HEK293 (cell line): ENCODE data around the gene LPP.

ENCODE experiments used
- CTCF ChIA-PET: fragments of 350-600 bp; formaldehyde crosslinking; extraction: SDS; loops from one replicate; lab custom pipeline; 2021; ENCODE audit warnings: antibody characterized with exemption; lab: Yijun Ruan, JAX
- POLR2A ChIA-PET: fragments of 300-600 bp; formaldehyde crosslinking; extraction: SDS; loops from one replicate; lab custom pipeline; 2020; ENCODE audit warnings: antibody characterized with exemption, inconsistent platforms; lab: Yijun Ruan, JAX
- H3K27ac ChIP-seq: fragments of 200-500 bp; sonication (Bioruptor generic); 2 replicates; pipeline ENCODE4 v1.5.1; 2014; ENCODE audit warnings: low read depth, low read length, control low read depth, inconsistent platforms; ENCODE audit errors: extremely low read depth
- H3K36me3 ChIP-seq, 2 experiments: fragments of 200-500 bp in 1 of 2; sonication (Bioruptor generic) in 1 of 2; 1 replicate in 1 of 2; 2 replicates in 1 of 2; pipeline ENCODE4 v1.5.1; 2014 to 2017; ENCODE audit warnings: inconsistent platforms in 2 of 2, low read length in 2 of 2; ENCODE audit not compliant: control insufficient read depth in 2 of 2, insufficient read depth in 1 of 2
- H3K4me1 ChIP-seq: fragments of 200-500 bp; sonication (Bioruptor generic); 2 replicates; pipeline ENCODE4 v1.5.1; 2014; ENCODE audit warnings: mild to moderate bottlenecking, low read length, inconsistent platforms; ENCODE audit not compliant: control insufficient read depth, insufficient read depth
- H3K4me3 ChIP-seq: 2 replicates; pipeline ENCODE4 v1.5.1; 2011; ENCODE audit warnings: low read depth, mild to moderate bottlenecking, control low read depth, low read length, moderate library complexity
- H3K9me3 ChIP-seq: fragments of 200-500 bp; sonication (Bioruptor generic); 2 replicates; pipeline ENCODE4 v1.5.1; 2014; ENCODE audit warnings: low read depth, low read length, inconsistent platforms; ENCODE audit not compliant: control insufficient read depth, insufficient read depth
- MZF1 ChIP-seq: fragments of 450-650 bp; formaldehyde crosslinking; IDR thresholded peaks from 2 replicates; pipeline ENCODE4 v1.5.1; 2017; ENCODE audit warnings: missing biosample characterization, missing genetic modification characterization, borderline replicate concordance
- PRDM4 ChIP-seq: fragments of 450-650 bp; formaldehyde crosslinking; IDR thresholded peaks from 2 replicates; pipeline ENCODE4 v1.5.1; 2017; ENCODE audit warnings: missing biosample characterization, missing genetic modification characterization
- REPIN1 ChIP-seq: fragments of 450-650 bp; formaldehyde crosslinking; IDR thresholded peaks from 2 replicates; pipeline ENCODE4 v1.5.1; 2017; ENCODE audit warnings: missing biosample characterization, missing genetic modification characterization, low read depth
- SETDB1 ChIP-seq: IDR thresholded peaks from one replicate; pipeline ENCODE4 v1.6.1; 2017; ENCODE audit warnings: mild to moderate bottlenecking, low read length, moderate library complexity, mixed read lengths; ENCODE audit not compliant: insufficient read length
- ZFHX2 ChIP-seq: fragments of 450-650 bp; formaldehyde crosslinking; conservative IDR thresholded peaks from 2 replicates; pipeline ENCODE4 v1.5.1; 2016; ENCODE audit warnings: missing biosample characterization, missing genetic modification characterization
- ZNF133 ChIP-seq: fragments of 450-650 bp; formaldehyde crosslinking; IDR thresholded peaks from 2 replicates; pipeline ENCODE4 v1.5.1; 2016; ENCODE audit warnings: missing biosample characterization, missing genetic modification characterization
- ZNF155 ChIP-seq: fragments of 450-650 bp; formaldehyde crosslinking; IDR thresholded peaks from 2 replicates; pipeline ENCODE4 v1.5.1; 2016; ENCODE audit warnings: missing biosample characterization, missing genetic modification characterization
- ZNF157 ChIP-seq: fragments of 450-650 bp; formaldehyde crosslinking; IDR thresholded peaks from 2 replicates; pipeline ENCODE4 v1.5.1; 2016; ENCODE audit warnings: missing biosample characterization, missing genetic modification characterization
- ZNF2 ChIP-seq: fragments of 450-650 bp; formaldehyde crosslinking; IDR thresholded peaks from 2 replicates; pipeline ENCODE4 v1.5.1; 2016; ENCODE audit warnings: missing biosample characterization, missing genetic modification characterization
- ZNF223 ChIP-seq: fragments of 450-650 bp; formaldehyde crosslinking; IDR thresholded peaks from 2 replicates; pipeline ENCODE4 v1.5.1; 2016; ENCODE audit warnings: missing biosample characterization, missing genetic modification characterization
- ZNF26 ChIP-seq: fragments of 450-650 bp; formaldehyde crosslinking; IDR thresholded peaks from 2 replicates; pipeline ENCODE4 v1.5.1; 2016; ENCODE audit warnings: missing biosample characterization, missing genetic modification characterization
- ZNF311 ChIP-seq: fragments of 450-650 bp; formaldehyde crosslinking; IDR thresholded peaks from 2 replicates; pipeline ENCODE4 v1.5.1; 2017; ENCODE audit warnings: missing biosample characterization, missing genetic modification characterization, borderline replicate concordance
- ZNF391 ChIP-seq: fragments of 450-650 bp; formaldehyde crosslinking; IDR thresholded peaks from 2 replicates; pipeline ENCODE4 v1.5.1; 2016; ENCODE audit warnings: low read depth, missing biosample characterization, missing genetic modification characterization, borderline replicate concordance
- ZNF398 ChIP-seq: fragments of 450-650 bp; formaldehyde crosslinking; IDR thresholded peaks from 2 replicates; pipeline ENCODE4 v1.5.1; 2017; ENCODE audit warnings: missing biosample characterization, missing genetic modification characterization
- ZNF423 ChIP-seq: fragments of 450-650 bp; formaldehyde crosslinking; IDR thresholded peaks from 2 replicates; pipeline ENCODE4 v1.5.1; 2016; ENCODE audit warnings: missing biosample characterization, missing genetic modification characterization
- ZNF48 ChIP-seq: fragments of 450-650 bp; formaldehyde crosslinking; IDR thresholded peaks from 2 replicates; pipeline ENCODE4 v1.5.1; 2016; ENCODE audit warnings: missing biosample characterization, missing genetic modification characterization
- ZNF521 ChIP-seq: fragments of 450-650 bp; formaldehyde crosslinking; IDR thresholded peaks from 2 replicates; pipeline ENCODE4 v1.5.1; 2017; ENCODE audit warnings: missing biosample characterization, mild to moderate bottlenecking, missing genetic modification characterization
- ZNF830 ChIP-seq: fragments of 450-650 bp; IDR thresholded peaks from 2 replicates; pipeline ENCODE4 v1.5.0; 2018; ENCODE audit warnings: missing biosample characterization, missing genetic modification characterization, low read depth, mild to moderate bottlenecking, moderate library complexity
- ZSCAN5A ChIP-seq: fragments of 450-650 bp; formaldehyde crosslinking; IDR thresholded peaks from 2 replicates; pipeline ENCODE4 v1.5.1; 2016; ENCODE audit warnings: missing biosample characterization, missing genetic modification characterization

LPP gene

GRCh38 chr3:188749010-188749617 lies 595.2 kb downstream of the LPP start (continued):
- TF ChIP-seq ZNF398 (tag by site-specific recombination) (no peak), ZNF157 (tag by site-specific recombination) (no peak), ZNF2 (tag by site-specific recombination) (no peak), ZNF48 (tag by site-specific recombination) (no peak), ZNF830 (tag by site-specific recombination) (no peak), ZNF133 (no peak), ZNF521 (no peak), ZNF26 (tag by site-specific recombination) (no peak), MZF1 (tag by site-specific recombination) (no peak), ZNF423 (tag by site-specific recombination) (no peak), ZNF311 (tag by site-specific recombination) (no peak), ZNF223 (tag by site-specific recombination) (no peak)

- Histone ChIP-seq H3K9me3 (no peaks in the 10 kb centered on the region), H3K4me1 (no peaks in the 10 kb centered on the region), H3K36me3 (no peaks in the 10 kb centered on the region), H3K4me3 (no peak overlapping the region), H3K27ac (no peak overlapping the region)
- no peak for TF ChIP-seq ZFHX2 (tag by site-specific recombination)
- no peak for TF ChIP-seq SETDB1
- no peak for TF ChIP-seq MZF1 (tag by site-specific recombination)
- no peak for TF ChIP-seq PRDM4 (tag by site-specific recombination)
- no peak for TF ChIP-seq REPIN1
- POLR2A ChIA-PET = no interaction called here
- CTCF ChIA-PET = interaction anchor here (1.0 kb wide), 1 partner anchor 205 kb away, joined by 3 read pairs; no protein-coding TSS in a partner anchor
Measured at GRCh38 chr3:188749830-188750229, 595.9 kb downstream of the LPP start.

GRCh38 chr3:188750617-188751016 lies 596.7 kb downstream of the LPP start:
- no peaks in the 10 kb centered on the region for H3K36me3 ChIP-seq
- H3K4me1 ChIP-seq = no peaks in the 10 kb centered on the region
- no peak overlapping the region for H3K27ac ChIP-seq
- CTCF ChIA-PET = interaction anchor here (0.7 kb wide), 2 partner anchors 15 to 217 kb away, joined by 3 read pairs; no protein-coding TSS in a partner anchor
- TF ChIP-seq ZNF391 = no peak
- TF ChIP-seq ZSCAN5A = no peak
- no peak for TF ChIP-seq ZNF155 (tag by site-specific recombination)
- POLR2A ChIA-PET = no interaction called here
- H3K9me3 ChIP-seq = no peaks in the 10 kb centered on the region
- no peak overlapping the region for H3K4me3 ChIP-seq
